Measurements from ENCODE around the gene NIPBL. TPM values are rescaled to one million over a fixed set of nuclear protein-coding genes. Genes with fewer than 3 reads are reported as not detected.
"Not testable (repeated sequence)": the region's sequence is repeated elsewhere in the genome, so short reads cannot be mapped to it uniquely, and the experiment has no call there.

NIPBL gene
- total and polyA plus RNA-seq, 4 experiments from 2014 or later = 3.8 to 110 (median 74.4) TPM

GRCh38 chr5:36900283-36900682 is 23.7 kb downstream of the NIPBL start:
- DNase-seq = no peak
- intact Hi-C loops (cut with micrococcal nuclease) = no loop called here
- Histone ChIP-seq H3K36me3 (ENCODE audit: insufficient read depth, low read length) (no peaks in the 10 kb centered on the region), H3K9me3 (ENCODE audit: control insufficient read depth in 1 of 2, low read length in 2 of 2) (no peaks in the 10 kb centered on the region), H3K27me3 (ENCODE audit: insufficient read depth, low read length) (no peaks in the 10 kb centered on the region), H3K4me1 (ENCODE audit: insufficient read depth, low read length) (peaks cover 62% of the 10 kb centered on the region), H3K27ac (ENCODE audit: low read depth, low read length) (no peak overlapping the region), H3K4me3 (ENCODE audit: low read length in 2 of 2) (no peak overlapping the region)
- H3K4me1 Mint-ChIP-seq = peaks cover 56 to 88% (median 68%) of the 10 kb centered on the region in 4 donors
- peak overlapping the region in 1 of 8 donors; percentile 9 for H3K4me3 Mint-ChIP-seq
- ChIA-PET POLR2A (ENCODE audit: partially characterized antibody) (interaction anchor here (1.0 kb wide), 1 partner anchor 24 kb away, joined by 3 read pairs; the partner anchor contains the start of gene NIPBL), CTCF (ENCODE audit: partially characterized antibody) (interaction anchor here (0.8 kb wide), 1 partner anchor 24 kb away, joined by 3 read pairs; the partner anchor contains the start of gene NIPBL)
- H3K27ac Mint-ChIP-seq = peak overlapping the region in 1 of 7 donors; percentile 2
- H3K9me3 Mint-ChIP-seq = peaks cover 0 to 8% (median 1%) of the 10 kb centered on the region in 8 donors
- H3K27me3 Mint-ChIP-seq = no peaks in the 10 kb centered on the region
- H3K36me3 Mint-ChIP-seq = peaks cover 0 to 6% of the 10 kb centered on the region in 2 donors

GRCh38 chr5:36901077-36901476 is 24.5 kb downstream of the NIPBL start:
- H3K4me3 Mint-ChIP-seq; intact Hi-C loops (cut with micrococcal nuclease); H3K27me3 ChIP-seq (ENCODE audit: insufficient read depth, low read length); CTCF ChIA-PET (ENCODE audit: partially characterized antibody); H3K36me3 ChIP-seq (ENCODE audit: insufficient read depth, low read length); H3K9me3 ChIP-seq (ENCODE audit: control insufficient read depth in 1 of 2, low read length in 2 of 2); H3K4me3 ChIP-seq (ENCODE audit: low read length in 2 of 2); H3K27ac ChIP-seq (ENCODE audit: low read depth, low read length); H3K27me3 Mint-ChIP-seq; DNase-seq; H3K36me3 Mint-ChIP-seq; H3K9me3 Mint-ChIP-seq; POLR2A ChIA-PET (ENCODE audit: partially characterized antibody): not testable (repeated sequence)
- H3K4me1 ChIP-seq (ENCODE audit: insufficient read depth, low read length) = peaks cover 54% of the 10 kb centered on the region
- Mint-ChIP-seq H3K4me1 (peaks cover 52 to 85% (median 62%) of the 10 kb centered on the region in 4 donors), H3K27ac (peak overlapping the region in 2 of 7 donors; percentile 2 to 35)

DNA sequence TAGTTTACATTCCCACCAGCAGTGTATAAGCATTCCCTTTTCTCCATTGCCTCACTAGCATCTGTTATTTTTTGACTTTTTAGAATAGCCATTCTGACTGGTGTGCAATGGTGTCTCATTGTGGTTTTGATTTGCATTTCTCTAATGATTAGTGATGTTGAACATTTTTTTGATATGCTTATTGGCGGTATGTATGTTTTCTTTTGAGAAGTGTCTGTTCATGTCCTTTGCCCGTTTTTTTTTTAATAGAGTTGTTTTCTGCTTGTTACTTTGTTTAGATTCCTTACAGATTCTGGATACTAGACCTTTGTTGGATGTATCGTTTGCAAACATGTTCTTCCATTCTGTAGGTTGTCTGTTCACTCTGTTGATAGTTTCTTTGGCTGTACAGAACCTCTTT is 25.3 kb downstream of the NIPBL start:
- CTCF ChIA-PET (ENCODE audit: partially characterized antibody) = no interaction called here
- POLR2A ChIA-PET (ENCODE audit: partially characterized antibody) = no interaction called here
- no peak overlapping the region for H3K27ac Mint-ChIP-seq

DNA sequence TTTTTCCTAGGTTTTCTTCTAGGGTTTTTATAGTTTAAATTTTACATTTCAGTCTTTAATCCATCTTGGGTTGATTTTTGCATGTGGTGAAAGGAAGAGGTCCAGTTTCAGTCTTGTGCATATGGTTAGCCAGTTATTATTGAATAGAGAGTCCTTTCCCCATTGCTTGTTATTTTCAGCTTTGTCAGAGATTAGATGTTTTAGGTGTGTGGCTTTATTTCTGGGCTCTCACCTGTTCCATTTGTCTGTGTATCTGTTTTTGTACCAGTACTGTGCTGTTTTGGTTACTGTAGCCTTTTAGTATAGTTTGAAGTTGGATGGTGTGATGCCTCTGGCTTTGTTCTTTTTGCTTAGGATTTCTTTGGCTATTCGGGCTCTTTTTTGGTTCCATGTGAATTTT is 25.8 kb downstream of the NIPBL start:
- Mint-ChIP-seq H3K9me3 (peaks cover 0 to 8% (median 1%) of the 10 kb centered on the region in 8 donors), H3K27ac (no peak overlapping the region), H3K27me3 (no peaks in the 10 kb centered on the region), H3K4me1 (peaks cover 53 to 86% (median 58%) of the 10 kb centered on the region in 4 donors), H3K36me3 (peaks cover 0 to 6% of the 10 kb centered on the region in 2 donors), H3K4me3 (peak overlapping the region in 5 of 8 donors; percentile 2 to 68 (median 35))
- H3K4me3 ChIP-seq (ENCODE audit: low read length in 2 of 2) = no peak overlapping the region
- H3K9me3 ChIP-seq (ENCODE audit: control insufficient read depth in 1 of 2, low read length in 2 of 2) = no peaks in the 10 kb centered on the region
- intact Hi-C loops (cut with micrococcal nuclease) = no loop called here
- no peaks in the 10 kb centered on the region for H3K36me3 ChIP-seq (ENCODE audit: insufficient read depth, low read length)
- CTCF ChIA-PET (ENCODE audit: partially characterized antibody) = no interaction called here
- no peak overlapping the region for H3K27ac ChIP-seq (ENCODE audit: low read depth, low read length)
- peaks cover 52% of the 10 kb centered on the region for H3K4me1 ChIP-seq (ENCODE audit: insufficient read depth, low read length)
- DNase-seq = no peak
- POLR2A ChIA-PET (ENCODE audit: partially characterized antibody) = no interaction called here
- H3K27me3 ChIP-seq (ENCODE audit: insufficient read depth, low read length) = no peaks in the 10 kb centered on the region

More for the DNA sequence above, 25.3 kb downstream of the NIPBL start:
- intact Hi-C loops (cut with micrococcal nuclease) = no loop called here
- Mint-ChIP-seq H3K36me3 (peaks cover 0 to 6% of the 10 kb centered on the region in 2 donors), H3K4me1 (peaks cover 53 to 85% (median 60%) of the 10 kb centered on the region in 4 donors), H3K27me3 (no peaks in the 10 kb centered on the region), H3K9me3 (peaks cover 0 to 8% (median 1%) of the 10 kb centered on the region in 8 donors), H3K4me3 (peak overlapping the region in 4 of 8 donors; percentile 2 to 68 (median 33))
- Histone ChIP-seq H3K4me3 (ENCODE audit: low read length in 2 of 2) (no peak overlapping the region), H3K4me1 (ENCODE audit: insufficient read depth, low read length) (peaks cover 50% of the 10 kb centered on the region), H3K36me3 (ENCODE audit: insufficient read depth, low read length) (no peaks in the 10 kb centered on the region), H3K27ac (ENCODE audit: low read depth, low read length) (no peak overlapping the region), H3K9me3 (ENCODE audit: control insufficient read depth in 1 of 2, low read length in 2 of 2) (no peaks in the 10 kb centered on the region), H3K27me3 (ENCODE audit: insufficient read depth, low read length) (no peaks in the 10 kb centered on the region)
- no peak for DNase-seq

DNA sequence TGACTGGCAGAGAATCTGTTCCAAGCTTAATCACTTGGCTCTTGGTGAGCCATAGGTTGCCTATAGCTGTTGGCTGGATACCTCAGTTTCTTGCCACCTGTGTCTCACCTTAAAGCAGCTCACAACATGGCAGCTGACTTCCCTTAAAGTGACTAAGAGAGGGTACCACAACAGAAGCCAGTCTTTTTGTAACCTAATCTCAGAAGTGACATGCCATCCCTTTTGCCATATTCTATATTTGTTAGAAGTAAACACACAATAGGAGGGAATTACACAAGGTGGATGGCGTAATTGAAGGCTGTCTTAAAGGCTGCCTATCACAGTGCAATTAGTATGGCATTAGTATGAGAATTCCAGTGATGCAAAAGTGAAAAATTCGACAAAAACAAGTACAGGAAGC is 28.1 kb downstream of the NIPBL start:
- Histone ChIP-seq H3K36me3 (ENCODE audit: insufficient read depth, low read length) (no peaks in the 10 kb centered on the region), H3K4me1 (ENCODE audit: insufficient read depth, low read length) (peaks cover 60% of the 10 kb centered on the region), H3K27ac (ENCODE audit: low read depth, low read length) (no peak overlapping the region), H3K4me3 (ENCODE audit: low read length in 2 of 2) (no peak overlapping the region), H3K9me3 (ENCODE audit: control insufficient read depth in 1 of 2, low read length in 2 of 2) (no peaks in the 10 kb centered on the region), H3K27me3 (ENCODE audit: insufficient read depth, low read length) (no peaks in the 10 kb centered on the region)
- Mint-ChIP-seq H3K36me3 (peaks cover 0 to 5% of the 10 kb centered on the region in 2 donors), H3K4me3 (peak overlapping the region in 5 of 8 donors; percentile 17 to 42 (median 33)), H3K9me3 (peaks cover 0 to 8% (median 1%) of the 10 kb centered on the region in 8 donors), H3K27me3 (no peaks in the 10 kb centered on the region), H3K4me1 (peaks cover 41 to 84% (median 54%) of the 10 kb centered on the region in 4 donors), H3K27ac (peak overlapping the region in 2 of 7 donors; percentile 5 to 22)
- no peak for DNase-seq
- CTCF ChIA-PET (ENCODE audit: partially characterized antibody) = no interaction called here
- intact Hi-C loops (cut with micrococcal nuclease) = no loop called here
- POLR2A ChIA-PET (ENCODE audit: partially characterized antibody) = no interaction called here

DNA sequence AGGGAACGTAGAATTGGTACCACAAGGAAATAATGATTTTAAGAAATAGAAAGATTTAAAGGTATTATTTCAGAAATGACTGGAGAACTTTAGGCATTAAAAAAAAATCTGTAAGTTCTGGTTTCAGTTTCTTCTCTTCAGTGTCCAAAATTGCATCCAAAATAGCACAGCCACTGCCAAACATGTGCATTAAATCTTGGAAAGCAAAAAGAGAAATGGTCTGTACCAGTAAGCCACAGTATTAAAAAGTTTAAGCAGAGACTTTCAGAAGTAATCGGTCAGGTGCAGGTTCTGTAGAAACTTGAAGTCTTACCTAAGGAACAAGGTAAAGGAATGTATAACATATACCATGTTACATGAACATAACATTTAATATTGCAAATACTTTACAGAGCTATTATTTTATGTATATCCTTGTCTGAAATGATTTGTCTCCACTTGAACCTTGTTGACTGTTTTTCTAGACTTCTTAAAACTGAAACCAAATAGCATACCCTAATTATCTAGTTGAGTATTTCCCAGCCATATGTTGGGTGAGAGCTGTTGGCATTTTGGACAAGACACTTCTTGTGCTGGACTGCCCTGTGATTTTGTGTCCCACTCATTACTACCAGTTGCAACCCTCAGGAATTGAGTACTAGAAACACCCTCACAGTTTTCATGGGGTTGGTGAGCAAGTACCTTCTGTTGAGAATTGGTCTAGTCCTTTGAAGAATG is 32.1 kb downstream of the NIPBL start:
- Mint-ChIP-seq H3K9me3 (peaks cover 0 to 2% (median 0%) of the 10 kb centered on the region in 8 donors), H3K27me3 (no peaks in the 10 kb centered on the region), H3K4me1 (peaks cover 13 to 51% (median 30%) of the 10 kb centered on the region in 4 donors), H3K36me3 (no peaks in the 10 kb centered on the region), H3K27ac (peak overlapping the region in 2 of 7 donors; percentile 17 to 19), H3K4me3 (peak overlapping the region in 3 of 8 donors; percentile 5 to 44 (median 39))
- no peaks in the 10 kb centered on the region for H3K9me3 ChIP-seq (ENCODE audit: control insufficient read depth in 1 of 2, low read length in 2 of 2)
- DNase-seq = no peak
- H3K4me1 ChIP-seq (ENCODE audit: insufficient read depth, low read length) = peaks cover 58% of the 10 kb centered on the region
- intact Hi-C loops (cut with micrococcal nuclease) = no loop called here
- ChIA-PET CTCF (ENCODE audit: partially characterized antibody) (no interaction called here), POLR2A (ENCODE audit: partially characterized antibody) (interaction anchor here (1.3 kb wide), 1 partner anchor 10 kb away, joined by 3 read pairs; no protein-coding TSS in a partner anchor)
- H3K27ac ChIP-seq (ENCODE audit: low read depth, low read length) = no peak overlapping the region
- H3K4me3 ChIP-seq (ENCODE audit: low read length in 2 of 2) = no peak overlapping the region
- H3K36me3 ChIP-seq (ENCODE audit: insufficient read depth, low read length) = no peaks in the 10 kb centered on the region
- no peaks in the 10 kb centered on the region for H3K27me3 ChIP-seq (ENCODE audit: insufficient read depth, low read length)

DNA sequence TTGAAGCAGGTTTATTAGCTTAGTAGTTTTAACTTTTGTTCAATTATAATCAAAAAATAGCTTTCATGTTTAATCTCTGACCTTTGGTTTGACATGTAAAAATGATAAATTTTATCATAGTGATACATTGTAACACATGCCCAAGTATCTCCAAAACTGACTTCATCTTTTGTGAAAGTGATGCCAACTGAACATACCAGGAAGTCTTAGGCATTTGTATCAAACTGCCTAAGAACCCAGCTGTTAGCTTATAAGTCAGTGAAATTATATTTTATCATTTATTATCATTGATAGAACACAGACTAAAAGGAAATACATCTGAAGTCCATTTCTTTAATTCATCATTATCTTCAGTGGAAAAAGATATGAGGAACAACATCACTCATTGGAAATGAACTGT is 39.1 kb downstream of the NIPBL start:
- Mint-ChIP-seq H3K36me3 (peaks cover 0 to 6% of the 10 kb centered on the region in 2 donors), H3K9me3 (peaks cover 0 to 9% (median under 1%) of the 10 kb centered on the region in 8 donors), H3K4me1 (peaks cover 20 to 51% (median 33%) of the 10 kb centered on the region in 4 donors), H3K27ac (no peak overlapping the region), H3K4me3 (no peak overlapping the region), H3K27me3 (no peaks in the 10 kb centered on the region)
- Histone ChIP-seq H3K4me3 (ENCODE audit: low read length in 2 of 2) (no peak overlapping the region), H3K4me1 (ENCODE audit: insufficient read depth, low read length) (peaks cover 30% of the 10 kb centered on the region), H3K9me3 (ENCODE audit: control insufficient read depth in 1 of 2, low read length in 2 of 2) (no peaks in the 10 kb centered on the region), H3K27ac (ENCODE audit: low read depth, low read length) (no peak overlapping the region), H3K27me3 (ENCODE audit: insufficient read depth, low read length) (no peaks in the 10 kb centered on the region), H3K36me3 (ENCODE audit: insufficient read depth, low read length) (no peaks in the 10 kb centered on the region)
- no peak for DNase-seq
- ChIA-PET POLR2A (ENCODE audit: partially characterized antibody) (no interaction called here), CTCF (ENCODE audit: partially characterized antibody) (no interaction called here)
- intact Hi-C loops (cut with micrococcal nuclease) = no loop called here
